ENCODE measurements around the gene PELO. TPM values are rescaled to one million over a fixed set of nuclear protein-coding genes. Genes with fewer than 3 reads are reported as not detected.

PELO gene
- total and polyA plus RNA-seq, 7 experiments from 2014 or later: 4.6 to 16.8 (median 8.4) TPM

DNA sequence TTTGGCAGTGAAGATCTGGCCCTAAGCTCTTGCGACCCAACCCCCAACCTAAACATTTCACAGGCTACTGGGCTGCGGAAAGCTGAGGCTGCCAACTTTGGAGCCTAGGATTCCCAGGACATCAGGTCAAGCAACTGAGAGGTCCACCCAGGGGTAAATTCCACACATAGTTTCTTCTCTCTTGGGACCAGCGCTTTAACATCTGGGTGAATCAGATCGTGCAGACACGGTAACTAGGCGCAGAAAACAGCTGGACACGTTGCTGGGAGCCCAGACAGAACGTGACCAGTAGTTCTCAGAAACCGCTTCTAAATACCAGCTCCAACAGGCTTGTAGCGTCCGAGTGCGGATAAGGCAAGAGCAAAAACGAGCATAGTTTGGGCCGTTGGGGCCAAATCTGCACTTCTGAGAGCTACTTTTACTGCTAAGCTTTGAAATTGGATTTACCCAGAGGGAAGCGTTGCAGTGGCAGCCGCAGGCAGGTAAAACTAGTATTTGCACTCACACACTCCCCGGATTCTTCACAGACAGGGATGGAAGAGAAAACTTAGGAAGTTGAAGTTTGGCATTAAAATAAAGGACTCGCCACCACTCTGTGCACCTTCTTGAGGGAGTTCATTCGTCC, 11.8 kb downstream of the PELO start:
- CTCF ChIA-PET: interaction anchor here (0.8 to 3.3 kb wide), 6 partner anchors 10 to 109 kb away, joined by 3 to 8 read pairs (median 6); partner anchors contain the start of genes ITGA1 and PELO

GRCh38 chr5:52799983-52800393, 12.3 kb downstream of the PELO start:
- intact Hi-C loops (cut with micrococcal nuclease): loop anchor here (1.0 to 10.0 kb wide), 14 partner anchors 8 to 1505 kb away; partner anchors contain the start of genes ITGA1 (in 2 of the 2), MOCS2 (in 2 of the 2), PELO (in 2 of the 2) and NDUFS4 (in 1 of the 2)
- H3K27ac Mint-ChIP-seq: peak overlapping the region; percentile 89 to 98 (median 95)
- H3K4me3 ChIP-seq (ENCODE audit: low read length): peak overlapping the region; percentile 88
- no peaks in the 10 kb centered on the region for H3K9me3 ChIP-seq (ENCODE audit: control insufficient read depth in 2 of 3, low read length in 3 of 3)
- peaks cover 0 to 6% (median 0%) of the 10 kb centered on the region in 5 donors for H3K27me3 Mint-ChIP-seq
- POLR2A ChIA-PET: interaction anchor here (0.6 to 3.2 kb wide), 10 partner anchors 9 to 134 kb away, joined by 3 to 19 read pairs (median 4); partner anchors contain the start of genes ITGA1 and PELO
- no peaks in the 10 kb centered on the region for H3K27me3 ChIP-seq (ENCODE audit: control insufficient read depth in 2 of 2, insufficient read depth in 2 of 2, low read length in 2 of 2)
- H3K36me3 ChIP-seq (ENCODE audit: control insufficient read depth in 2 of 3, insufficient read depth in 3 of 3, low read length in 3 of 3): no peaks in the 10 kb centered on the region
- CTCF ChIA-PET: interaction anchor here (1.3 to 3.3 kb wide), 4 partner anchors 11 to 107 kb away, joined by 4 to 8 read pairs (median 8); partner anchors contain the start of genes ITGA1 and PELO
- peaks cover 36 to 86% (median 62%) of the 10 kb centered on the region in 7 donors for H3K4me1 Mint-ChIP-seq
- H3K27ac ChIP-seq (ENCODE audit: low read depth, low read length): peak overlapping the region; percentile 78
- H3K4me3 Mint-ChIP-seq: peak overlapping the region; percentile 92 to 99 (median 98)
- ATAC-seq (peak; percentile 92), DNase-seq (peak; percentile 91 to 97 (median 94))
- H3K9me3 Mint-ChIP-seq: no peaks in the 10 kb centered on the region
- peaks cover 25 to 26% of the 10 kb centered on the region in 2 donors for H3K4me1 ChIP-seq (ENCODE audit: control insufficient read depth in 2 of 2, insufficient read depth in 2 of 2, low read length in 2 of 2)
- H3K36me3 Mint-ChIP-seq: peaks cover 0 to 33% (median 8%) of the 10 kb centered on the region in 5 donors

More for the DNA sequence above, 11.8 kb downstream of the PELO start:
- ATAC-seq (peak; percentile 38), DNase-seq (peak in 1 of 9 donors; percentile 9)
- intact Hi-C loops (cut with micrococcal nuclease): loop anchor here (1.0 to 2.0 kb wide), 4 partner anchors 12 to 106 kb away; partner anchors contain the start of genes ITGA1 (in 1 of the 2) and PELO (in 1 of the 2)
- H3K27me3 Mint-ChIP-seq: peaks cover 0 to 9% (median 0%) of the 10 kb centered on the region in 5 donors
- H3K9me3 Mint-ChIP-seq: no peaks in the 10 kb centered on the region
- peak overlapping the region; percentile 89 to 98 (median 95) for H3K27ac Mint-ChIP-seq
- Histone ChIP-seq H3K9me3 (ENCODE audit: control insufficient read depth in 2 of 3, low read length in 3 of 3) (no peaks in the 10 kb centered on the region), H3K27me3 (ENCODE audit: control insufficient read depth in 2 of 2, insufficient read depth in 2 of 2, low read length in 2 of 2) (no peaks in the 10 kb centered on the region), H3K4me1 (ENCODE audit: control insufficient read depth in 2 of 2, insufficient read depth in 2 of 2, low read length in 2 of 2) (peaks cover 25 to 26% of the 10 kb centered on the region in 2 donors), H3K4me3 (ENCODE audit: low read length) (peak overlapping the region; percentile 88), H3K27ac (ENCODE audit: low read depth, low read length) (peak overlapping the region; percentile 78), H3K36me3 (ENCODE audit: control insufficient read depth in 2 of 3, insufficient read depth in 3 of 3, low read length in 3 of 3) (no peaks in the 10 kb centered on the region)
- peaks cover 34 to 81% (median 57%) of the 10 kb centered on the region in 7 donors for H3K4me1 Mint-ChIP-seq
- POLR2A ChIA-PET: interaction anchor here (0.6 to 3.2 kb wide), 12 partner anchors 9 to 134 kb away, joined by 3 to 19 read pairs (median 4); partner anchors contain the start of genes ITGA1 and PELO
- H3K4me3 Mint-ChIP-seq: peak overlapping the region; percentile 92 to 99 (median 98)
- peaks cover 0 to 29% (median 5%) of the 10 kb centered on the region in 5 donors for H3K36me3 Mint-ChIP-seq

- Histone ChIP-seq H3K4me3 (ENCODE audit: low read length) (peak overlapping the region; percentile 88), H3K27ac (ENCODE audit: low read depth, low read length) (peak overlapping the region; percentile 78), H3K4me1 (ENCODE audit: control insufficient read depth in 2 of 2, insufficient read depth in 2 of 2, low read length in 2 of 2) (peaks cover 25 to 26% of the 10 kb centered on the region in 2 donors), H3K36me3 (ENCODE audit: control insufficient read depth in 2 of 3, insufficient read depth in 3 of 3, low read length in 3 of 3) (no peaks in the 10 kb centered on the region), H3K27me3 (ENCODE audit: control insufficient read depth in 2 of 2, insufficient read depth in 2 of 2, low read length in 2 of 2) (no peaks in the 10 kb centered on the region), H3K9me3 (ENCODE audit: control insufficient read depth in 2 of 3, low read length in 3 of 3) (no peaks in the 10 kb centered on the region)
- peaks cover 0 to 6% (median 0%) of the 10 kb centered on the region in 5 donors for H3K27me3 Mint-ChIP-seq
- H3K27ac Mint-ChIP-seq: peak overlapping the region; percentile 89 to 98 (median 95)
- H3K9me3 Mint-ChIP-seq: no peaks in the 10 kb centered on the region
- peaks cover 40 to 91% (median 67%) of the 10 kb centered on the region in 7 donors for H3K4me1 Mint-ChIP-seq
- ATAC-seq (peak; percentile 49), DNase-seq (peak in 8 of 9 donors; percentile 10 to 64 (median 15))
- peaks cover 0 to 37% (median 8%) of the 10 kb centered on the region in 5 donors for H3K36me3 Mint-ChIP-seq
- intact Hi-C loops (cut with micrococcal nuclease): loop anchor here (1.0 to 10.0 kb wide), 12 partner anchors 8 to 1504 kb away; partner anchors contain the start of genes MOCS2 (in 2 of the 2), ITGA1 (in 1 of the 2), NDUFS4 (in 1 of the 2) and PELO (in 1 of the 2)
- peak overlapping the region; percentile 92 to 99 (median 98) for H3K4me3 Mint-ChIP-seq
- ChIA-PET POLR2A (interaction anchor here (1.0 to 3.2 kb wide), 7 partner anchors 10 to 135 kb away, joined by 3 to 19 read pairs (median 3); no protein-coding TSS in a partner anchor), CTCF (interaction anchor here (2.4 to 3.3 kb wide), 2 partner anchors 13 to 107 kb away, joined by 8 read pairs; partner anchors contain the start of genes ITGA1 and PELO)
Measured at GRCh38 chr5:52800394-52801213, 12.9 kb downstream of the PELO start.

DNA sequence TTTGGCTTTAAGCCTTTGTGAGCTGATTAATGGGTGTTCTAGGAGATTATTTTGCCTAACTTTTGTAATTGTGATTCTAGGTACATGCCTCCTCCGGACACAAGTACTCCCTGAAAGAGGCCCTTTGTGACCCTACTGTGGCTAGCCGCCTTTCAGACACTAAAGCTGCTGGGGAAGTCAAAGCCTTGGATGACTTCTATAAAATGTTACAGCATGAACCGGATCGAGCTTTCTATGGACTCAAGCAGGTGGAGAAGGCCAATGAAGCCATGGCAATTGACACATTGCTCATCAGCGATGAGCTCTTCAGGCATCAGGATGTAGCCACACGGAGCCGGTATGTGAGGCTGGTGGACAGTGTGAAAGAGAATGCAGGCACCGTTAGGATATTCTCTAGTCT, 13.6 kb downstream of the PELO start:
- Mint-ChIP-seq H3K27me3 (peaks cover 0 to 6% (median 0%) of the 10 kb centered on the region in 5 donors), H3K4me1 (peaks cover 40 to 97% (median 72%) of the 10 kb centered on the region in 7 donors), H3K4me3 (peak overlapping the region; percentile 92 to 99 (median 98)), H3K27ac (peak overlapping the region; percentile 54 to 98 (median 92)), H3K9me3 (no peaks in the 10 kb centered on the region), H3K36me3 (peaks cover 0 to 37% (median 8%) of the 10 kb centered on the region in 5 donors)
- Histone ChIP-seq H3K27me3 (ENCODE audit: control insufficient read depth in 2 of 2, insufficient read depth in 2 of 2, low read length in 2 of 2) (no peaks in the 10 kb centered on the region), H3K27ac (ENCODE audit: low read depth, low read length) (no peak overlapping the region), H3K36me3 (ENCODE audit: control insufficient read depth in 2 of 3, insufficient read depth in 3 of 3, low read length in 3 of 3) (no peaks in the 10 kb centered on the region), H3K4me3 (ENCODE audit: low read length) (peak overlapping the region; percentile 88), H3K9me3 (ENCODE audit: control insufficient read depth in 2 of 3, low read length in 3 of 3) (no peaks in the 10 kb centered on the region), H3K4me1 (ENCODE audit: control insufficient read depth in 2 of 2, insufficient read depth in 2 of 2, low read length in 2 of 2) (peaks cover 25 to 26% of the 10 kb centered on the region in 2 donors)
- ATAC-seq (no peak), DNase-seq (no peak)
- CTCF ChIA-PET: interaction anchor here (0.7 to 3.3 kb wide), 2 partner anchors 108 to 114 kb away, joined by 3 to 8 read pairs; no protein-coding TSS in a partner anchor
- POLR2A ChIA-PET: interaction anchor here (1.1 to 3.2 kb wide), 4 partner anchors 11 to 91 kb away, joined by 3 to 19 read pairs (median 4); no protein-coding TSS in a partner anchor
- intact Hi-C loops (cut with micrococcal nuclease): loop anchor here (2.0 to 10.0 kb wide), 6 partner anchors 59 to 1503 kb away; partner anchors contain the start of gene MOCS2 (in 2 of the 2)

DNA sequence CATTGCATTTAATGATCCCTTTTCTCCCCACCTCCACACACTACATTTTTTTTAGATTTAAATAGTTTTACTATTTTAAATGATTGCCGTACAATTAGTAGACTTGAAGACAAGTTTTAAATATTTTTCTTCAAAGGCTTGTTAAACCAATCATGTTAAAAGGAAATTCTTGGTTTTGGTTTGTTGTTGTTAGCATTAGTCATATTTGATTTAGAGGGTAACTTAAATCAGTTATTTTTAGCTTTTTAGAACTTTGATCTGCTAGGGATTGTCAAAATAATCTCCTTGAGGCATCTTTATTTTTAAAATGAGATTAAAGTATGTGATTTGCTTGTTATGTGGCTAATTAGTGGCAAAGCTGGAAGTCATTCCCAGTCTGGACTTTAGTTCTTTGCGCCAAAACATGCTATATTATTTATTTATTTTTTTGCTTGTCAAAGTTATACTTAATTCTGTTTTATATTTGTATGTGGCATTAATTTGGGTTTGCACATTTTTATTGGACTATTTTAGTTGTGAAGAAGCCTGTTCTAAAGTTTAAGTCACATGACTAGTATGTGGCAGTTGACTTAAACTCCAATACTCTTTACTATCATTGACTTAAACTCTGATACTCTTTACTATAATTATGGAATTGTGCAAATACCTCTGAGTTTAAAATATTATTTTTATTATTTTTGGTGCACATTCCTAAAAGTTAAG, 14.7 kb downstream of the PELO start:
- peak overlapping the region in 9 of 10 donors; percentile 8 to 96 (median 52) for H3K4me3 Mint-ChIP-seq

More for the DNA sequence above, 14.7 kb downstream of the PELO start:
- Histone ChIP-seq H3K36me3 (ENCODE audit: control insufficient read depth in 2 of 3, insufficient read depth in 3 of 3, low read length in 3 of 3) (no peaks in the 10 kb centered on the region), H3K27ac (ENCODE audit: low read depth, low read length) (no peak overlapping the region), H3K4me1 (ENCODE audit: control insufficient read depth in 2 of 2, insufficient read depth in 2 of 2, low read length in 2 of 2) (peaks cover 25 to 26% of the 10 kb centered on the region in 2 donors), H3K9me3 (ENCODE audit: control insufficient read depth in 2 of 3, low read length in 3 of 3) (no peaks in the 10 kb centered on the region), H3K4me3 (ENCODE audit: low read length) (no peak overlapping the region), H3K27me3 (ENCODE audit: control insufficient read depth in 2 of 2, insufficient read depth in 2 of 2, low read length in 2 of 2) (no peaks in the 10 kb centered on the region)
- Mint-ChIP-seq H3K9me3 (no peaks in the 10 kb centered on the region), H3K4me1 (peaks cover 37 to 88% (median 65%) of the 10 kb centered on the region in 7 donors), H3K27ac (no peak overlapping the region), H3K36me3 (peaks cover 0 to 33% (median 8%) of the 10 kb centered on the region in 5 donors), H3K27me3 (peaks cover 0 to 4% (median 0%) of the 10 kb centered on the region in 5 donors)
- ChIA-PET POLR2A (no interaction called here), CTCF (interaction anchor here (0.7 to 1.0 kb wide), 3 partner anchors 10 to 113 kb away, joined by 3 to 7 read pairs (median 3); no protein-coding TSS in a partner anchor)
- intact Hi-C loops (cut with micrococcal nuclease): loop anchor here in 1 of 2 donors (5.0 to 10.0 kb wide), 4 partner anchors 95 to 1502 kb away; partner anchors contain the start of gene MOCS2
- ATAC-seq: no peak
- DNase-seq: no peak

All from naive thymus-derived CD4-positive, alpha-beta T cell (primary cell).